GM21825 (cell line): ENCODE measurements around the gene DUSP11.
"Not testable (repeated sequence)": the region's sequence is repeated elsewhere in the genome, so short reads cannot be mapped to it uniquely, and the experiment has no call there.

Experiments
- ATAC-seq: cut with Tn5 transposase; IDR thresholded peaks from one replicate; pipeline ENCODE4 v1.9.1; 2021; ENCODE audit warnings: mild to moderate bottlenecking, moderate library complexity; ENCODE audit not compliant: unreplicated experiment

DUSP11 gene

GRCh38 chr2:73779467-73780236, at the start of gene DUSP11:
Gene DUSP11 (minus strand): TSS chr2:73780103. CDS start chr2:73779974, 129 bp downstream.
- peak; percentile 98 for ATAC-seq

GRCh38 chr2:73828818-73829570, 49.1 kb upstream of the DUSP11 start, which contains the start of gene STAMBP:
Gene STAMBP (plus strand): TSS chr2:73828961. CDS start chr2:73830857, 1,896 bp downstream.
- ATAC-seq, result peak; percentile 76

- ATAC-seq, result no peak
These were observed 48.5 kb upstream of the DUSP11 start for GRCh38 chr2:73828389-73828817.

GRCh38 chr2:73827660-73828388, 47.9 kb upstream of the DUSP11 start:
- no peak for ATAC-seq

GRCh38 chr2:73827018-73827417, 47.1 kb upstream of the DUSP11 start:
- ATAC-seq, result no peak

GRCh38 chr2:73825408-73825807, 45.5 kb upstream of the DUSP11 start:
- ATAC-seq, result no peak

GRCh38 chr2:73823916-73824523, 44.1 kb upstream of the DUSP11 start:
- ATAC-seq, result no peak

- ATAC-seq, result no peak
These were observed 43.5 kb upstream of the DUSP11 start for GRCh38 chr2:73823416-73823815.

- no peak for ATAC-seq
These were observed 43.1 kb upstream of the DUSP11 start for GRCh38 chr2:73822991-73823390.

- ATAC-seq, result peak; percentile 69
These were observed 42.4 kb upstream of the DUSP11 start for GRCh38 chr2:73822276-73822675.

- ATAC-seq, result no peak
These were observed 41.8 kb upstream of the DUSP11 start for GRCh38 chr2:73821669-73822068.

- peak; percentile 66 for ATAC-seq
These were observed 41.3 kb upstream of the DUSP11 start for GRCh38 chr2:73821227-73821626.

- no peak for ATAC-seq
These were observed 38.4 kb upstream of the DUSP11 start for GRCh38 chr2:73818296-73818695.

GRCh38 chr2:73812635-73813034, 32.7 kb upstream of the DUSP11 start:
- ATAC-seq, result no peak

GRCh38 chr2:73811878-73812277, 32.0 kb upstream of the DUSP11 start:
- ATAC-seq, result no peak

GRCh38 chr2:73783883-73784282, 4.0 kb upstream of the DUSP11 start, which contains the start of gene C2orf78:
Gene C2orf78 (plus strand): TSS chr2:73784183. CDS start chr2:73784310, 127 bp downstream.
- not testable (repeated sequence) for ATAC-seq

GRCh38 chr2:73783402-73783801, 3.5 kb upstream of the DUSP11 start:
- ATAC-seq, result not testable (repeated sequence)

- ATAC-seq, result no peak
These were observed 307 bp upstream of the DUSP11 start for GRCh38 chr2:73780237-73780582.

GRCh38 chr2:73778867-73779466, 936 bp downstream of the DUSP11 start:
- ATAC-seq, result not testable (repeated sequence)

- ATAC-seq, result no peak
These were observed 2.9 kb downstream of the DUSP11 start for GRCh38 chr2:73776869-73777519.
